Spinal cord (tissue), 10 donors: ENCODE results near the gene SAFB. TPM values are rescaled to one million over a fixed set of nuclear protein-coding genes. Genes with fewer than 3 reads are reported as not detected.
"Not testable (repeated sequence)": the region's sequence is repeated elsewhere in the genome, so short reads cannot be mapped to it uniquely, and the experiment has no call there.

ENCODE experiments used
- DNase-seq, 6 donors: peaks; one replicate each; pipeline versions ENCODE4 v3.0.0 to v3.0.0-alpha.2; 2013 to 2015; ENCODE audit warnings: low spot score in 6 of 6, low read depth in 4 of 6
- H3K27ac ChIP-seq: one replicate; pipeline ENCODE4 v1.5.1; 2013; ENCODE audit warnings: low read depth, low read length, control low read depth
- H3K27me3 ChIP-seq: one replicate; pipeline ENCODE4 v1.6.1; 2013; ENCODE audit warnings: low read length; ENCODE audit not compliant: control insufficient read depth, insufficient read depth
- H3K36me3 ChIP-seq: one replicate; pipeline ENCODE4 v1.6.1; 2013; ENCODE audit warnings: low read length; ENCODE audit not compliant: control insufficient read depth, insufficient read depth
- H3K4me1 ChIP-seq: one replicate; pipeline ENCODE4 v1.6.1; 2013; ENCODE audit warnings: low read length; ENCODE audit not compliant: control insufficient read depth, insufficient read depth
- H3K4me3 ChIP-seq: one replicate; pipeline ENCODE4 v1.5.1; 2013; ENCODE audit warnings: low read depth, low read length, control low read depth
- H3K9me3 ChIP-seq: one replicate; pipeline ENCODE4 v1.6.1; 2013; ENCODE audit warnings: low read length; ENCODE audit not compliant: control insufficient read depth, insufficient read depth
- WGBS: methylation state at CpG from one replicate; pipeline ENCODE4 v1.1.5; 2013; ENCODE audit warnings: missing lambda C conversion rate; ENCODE audit not compliant: insufficient coverage; 5-methylcytosine and 5-hydroxymethylcytosine counted together
- polyA plus RNA-seq, 2 donors: library from polyadenylated mRNA; unstranded; fragments of 120-200 nt; gene quantifications; one replicate each; pipeline ENCODE4 v1.2.1, GENCODE V29; 2013; ENCODE audit not compliant: insufficient read length in 2 of 2
- total RNA-seq, 2 donors: library from RNA; depleted of rRNA in 1 of 2; stranded (reverse); fragments of 120-200 nt in 1 of 2; fragments of >200 nt in 1 of 2; gene quantifications; one replicate each; pipeline versions ENCODE4 v1.2.3 to v1.2.4, GENCODE V29; 2013 to 2014
- donor health status: healthy.

Gene SAFB
- total and polyA plus RNA-seq, 4 donors: 46.2 to 162 (median 99.0) TPM

DNA sequence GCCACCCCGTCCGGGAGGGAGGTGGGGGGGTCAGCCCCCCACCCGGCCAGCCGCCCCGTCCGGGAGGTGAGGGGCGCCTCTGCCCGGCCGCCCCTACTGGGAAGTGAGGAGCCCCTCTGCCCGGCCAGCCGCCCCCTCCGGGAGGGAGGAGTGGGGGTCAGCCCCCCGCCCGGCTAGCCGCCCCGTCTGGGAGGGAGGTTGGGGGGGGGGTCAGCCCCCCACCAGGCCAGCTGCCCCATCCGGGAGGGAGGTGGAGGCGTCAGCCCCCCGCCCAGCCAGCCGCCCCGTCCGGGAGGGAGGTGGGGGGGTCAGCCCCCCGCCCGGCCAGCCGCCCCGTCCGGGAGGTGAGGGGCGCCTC, 79.1 kb downstream of the SAFB start:
- H3K27ac ChIP-seq, DNase-seq, H3K4me3 ChIP-seq, H3K4me1 ChIP-seq, H3K9me3 ChIP-seq, H3K27me3 ChIP-seq: not testable (repeated sequence)
- WGBS: no CpG with 5 or more reads among the region's 28 CpGs
- H3K36me3 ChIP-seq: peaks cover 87% of the 10 kb centered on the region

DNA sequence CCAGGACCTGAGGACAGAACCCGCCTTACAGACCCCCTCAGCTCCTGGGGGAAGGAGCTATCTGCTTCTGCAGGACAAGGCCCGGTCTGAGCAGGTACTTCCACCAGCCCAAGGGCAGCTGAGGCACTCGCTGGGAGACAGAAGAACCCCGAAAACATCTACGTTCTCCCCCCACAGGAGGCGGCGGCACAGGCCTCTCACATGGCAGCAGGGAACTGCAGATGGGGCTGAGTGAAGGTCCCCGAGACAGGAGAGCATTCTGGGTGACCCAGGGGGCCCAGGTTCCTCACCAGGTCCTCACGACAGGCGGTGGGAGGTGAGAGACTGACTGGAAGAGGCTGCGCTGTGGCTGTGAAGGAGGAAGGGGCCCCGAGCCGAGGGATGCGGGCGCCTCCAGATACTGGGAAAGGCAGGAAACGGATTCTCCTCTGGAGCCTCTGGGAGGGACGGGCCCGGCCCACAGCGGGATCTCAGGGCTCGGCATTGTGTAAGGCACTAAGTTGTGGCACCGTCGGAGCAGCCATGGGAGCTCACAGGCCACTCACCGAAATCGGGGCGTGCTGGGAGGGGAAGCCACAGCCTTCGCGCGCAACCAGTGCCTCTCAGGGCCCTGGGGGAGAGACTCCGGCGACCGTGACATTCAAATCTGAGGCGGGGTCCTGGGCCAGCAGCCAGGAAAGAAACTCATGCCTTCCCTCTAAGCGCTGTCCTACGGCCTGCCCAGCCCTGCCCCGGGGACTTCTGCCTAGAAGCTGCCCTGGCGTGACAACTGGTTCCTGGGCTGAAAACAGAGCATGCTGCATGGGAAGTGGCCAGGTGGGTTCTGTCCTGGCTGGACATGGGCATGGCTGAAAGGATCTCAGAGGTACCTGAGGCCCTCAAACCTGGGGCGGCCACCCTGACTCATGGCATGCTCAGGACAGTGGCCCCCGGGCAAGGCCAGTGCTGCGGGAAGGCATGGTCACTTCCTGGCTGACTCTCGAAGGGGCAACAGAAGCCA, 81.2 kb downstream of the SAFB start:
- WGBS: 97% methylated on average over 37 of the region's 40 CpGs
- no peak overlapping the region for H3K27ac ChIP-seq
- no peak for DNase-seq

DNA sequence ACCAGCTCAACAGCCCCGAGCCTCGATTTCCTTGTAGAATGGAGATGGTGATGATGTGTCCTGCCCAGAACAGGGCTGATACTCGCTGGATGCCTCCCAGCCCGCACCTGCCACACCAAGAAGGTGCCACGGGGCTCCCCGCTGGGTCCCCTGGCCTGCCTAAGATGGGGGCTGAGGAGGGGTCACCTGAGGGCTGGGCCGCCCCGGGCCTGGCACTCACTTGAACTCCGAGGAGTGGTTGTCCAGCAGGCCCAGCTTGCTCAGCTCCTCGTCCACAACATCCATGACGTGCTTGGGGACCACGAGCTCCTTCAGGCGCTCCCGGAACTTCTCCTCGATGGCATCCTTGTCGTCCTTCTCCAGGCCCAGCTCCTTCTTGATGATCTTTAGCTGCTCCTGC, 82.7 kb downstream of the SAFB start:
- H3K36me3 ChIP-seq: peaks cover 86% of the 10 kb centered on the region
- no peak for DNase-seq
- H3K27ac ChIP-seq: no peak overlapping the region
- no peaks in the 10 kb centered on the region for H3K27me3 ChIP-seq
- H3K4me3 ChIP-seq: no peak overlapping the region
- no peaks in the 10 kb centered on the region for H3K4me1 ChIP-seq
- H3K9me3 ChIP-seq: no peaks in the 10 kb centered on the region
- 91% methylated on average over 16 of the region's 16 CpGs for whole genome bisulfite sequencing

More for the DNA sequence above, 81.2 kb downstream of the SAFB start:
- Histone ChIP-seq H3K9me3 (no peaks in the 10 kb centered on the region), H3K27me3 (no peaks in the 10 kb centered on the region), H3K4me3 (no peak overlapping the region), H3K4me1 (no peaks in the 10 kb centered on the region), H3K36me3 (peaks cover 87% of the 10 kb centered on the region)

DNA sequence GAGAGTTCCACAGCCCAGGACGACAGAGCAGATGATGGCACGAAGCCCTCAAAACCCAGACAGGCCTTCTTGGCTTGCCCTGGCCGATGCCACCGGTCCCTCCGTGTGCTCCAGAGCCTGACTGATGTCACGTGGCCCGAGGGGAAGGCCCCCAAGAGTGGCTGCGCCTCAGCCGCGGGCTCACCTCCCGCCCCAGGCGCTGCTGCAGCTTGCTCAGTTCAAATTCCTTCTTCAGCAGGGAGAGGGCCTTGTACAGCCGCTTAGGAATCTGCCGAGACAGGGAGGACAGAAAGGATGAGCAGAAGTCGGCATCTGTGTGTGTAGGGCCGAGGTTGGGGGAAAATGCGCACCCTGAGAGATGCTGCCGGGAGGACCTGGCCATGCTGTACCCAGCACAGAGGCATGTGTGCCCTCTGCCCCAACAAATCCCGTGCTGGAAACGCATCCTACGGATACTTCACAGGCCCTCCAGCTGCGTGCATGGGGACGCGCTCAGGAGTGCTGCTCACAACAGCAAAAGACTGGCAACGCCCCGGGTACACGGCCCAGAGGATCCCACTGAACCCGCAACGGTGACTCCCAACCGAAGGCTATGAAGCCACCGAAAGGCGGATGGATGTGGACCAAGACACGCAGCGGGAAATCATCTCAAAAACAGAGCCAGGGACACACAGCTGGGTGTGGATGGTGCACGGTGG, 84.1 kb downstream of the SAFB start:
- Histone ChIP-seq H3K4me3 (no peak overlapping the region), H3K27ac (no peak overlapping the region), H3K9me3 (no peaks in the 10 kb centered on the region), H3K36me3 (peaks cover 88% of the 10 kb centered on the region), H3K27me3 (no peaks in the 10 kb centered on the region), H3K4me1 (no peaks in the 10 kb centered on the region)
- WGBS: 96% methylated on average over 35 of the region's 35 CpGs
- no peak for DNase-seq

DNA sequence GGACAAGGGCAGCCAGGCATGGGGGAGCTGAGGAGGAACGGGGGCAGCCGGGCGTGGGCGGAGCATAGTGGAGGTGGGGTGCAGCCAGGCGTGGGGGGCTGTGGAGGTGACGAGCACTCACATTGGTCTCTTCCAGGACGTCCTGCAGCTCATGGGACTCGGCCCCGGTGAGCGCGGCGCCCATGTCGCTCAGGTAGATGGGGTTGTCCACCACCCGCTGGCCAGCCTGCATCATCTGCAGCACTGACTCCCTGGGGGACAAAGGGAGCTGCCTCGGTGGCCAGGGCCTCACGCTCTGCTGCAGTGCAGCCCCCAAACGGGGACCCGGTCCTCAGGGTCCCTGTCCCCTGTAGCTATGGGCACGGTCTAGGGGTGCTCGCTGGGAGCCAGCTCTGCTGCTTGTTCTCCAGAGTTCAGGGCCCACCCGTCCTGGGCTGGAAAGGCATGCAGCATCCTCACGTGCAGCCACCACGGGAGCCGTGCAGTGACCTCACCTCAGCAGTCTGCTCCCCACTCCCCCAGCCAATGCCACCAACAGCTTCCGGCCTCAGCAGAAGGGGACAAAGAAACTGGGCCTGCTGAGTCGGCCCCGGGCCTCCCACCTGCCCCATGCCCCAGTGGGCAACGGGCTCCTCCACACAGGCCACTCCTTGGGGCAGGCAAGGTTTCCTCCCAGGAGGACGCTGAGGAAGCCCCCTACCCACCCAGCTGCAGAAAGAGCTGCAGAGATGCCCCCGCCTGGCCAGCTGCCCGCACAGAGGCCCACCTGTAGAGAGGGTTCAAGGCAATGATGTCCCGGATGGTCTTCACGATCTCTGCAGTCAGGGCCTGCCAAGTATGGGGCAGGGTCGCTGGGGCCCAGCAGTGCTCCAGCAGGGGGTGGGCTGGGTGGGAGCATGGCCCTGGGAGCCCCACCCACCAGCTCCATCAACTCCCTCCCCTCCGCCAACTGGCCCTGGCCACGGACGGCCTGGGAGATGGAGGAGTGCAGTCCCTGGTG, 85.0 kb downstream of the SAFB start:
- Histone ChIP-seq H3K27me3 (no peaks in the 10 kb centered on the region), H3K4me3 (no peak overlapping the region), H3K36me3 (peaks cover 97% of the 10 kb centered on the region), H3K27ac (no peak overlapping the region), H3K4me1 (no peaks in the 10 kb centered on the region), H3K9me3 (no peaks in the 10 kb centered on the region)
- no peak for DNase-seq
- 96% methylated on average over 32 of the region's 37 CpGs for WGBS

DNA sequence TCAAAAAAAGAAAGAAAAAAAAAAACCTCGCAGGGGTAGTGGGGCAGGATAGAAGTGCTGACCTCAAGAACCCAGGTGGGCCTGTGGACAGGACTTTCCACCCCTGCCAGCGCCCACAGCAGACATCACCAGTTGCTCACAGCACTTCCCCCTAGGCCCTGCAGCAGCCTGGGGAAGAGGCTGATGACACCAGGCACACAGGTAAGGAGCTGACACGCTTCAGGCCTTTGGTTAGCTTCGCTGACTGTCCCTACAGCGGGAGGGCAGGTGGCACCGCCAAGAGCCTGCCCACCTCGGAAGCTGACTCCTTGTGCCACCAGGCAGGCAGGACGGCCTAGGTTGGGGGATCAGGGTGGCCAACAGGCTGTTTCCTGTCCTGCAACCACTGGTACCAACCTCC, 88.1 kb downstream of the SAFB start:
- no peak overlapping the region for H3K4me3 ChIP-seq
- no peak overlapping the region for H3K27ac ChIP-seq
- no peaks in the 10 kb centered on the region for H3K9me3 ChIP-seq
- no peaks in the 10 kb centered on the region for H3K27me3 ChIP-seq
- 97% methylated on average over 7 of the region's 8 CpGs for WGBS
- H3K4me1 ChIP-seq: no peaks in the 10 kb centered on the region
- H3K36me3 ChIP-seq: peaks cover 74% of the 10 kb centered on the region
- no peak for DNase-seq

DNA sequence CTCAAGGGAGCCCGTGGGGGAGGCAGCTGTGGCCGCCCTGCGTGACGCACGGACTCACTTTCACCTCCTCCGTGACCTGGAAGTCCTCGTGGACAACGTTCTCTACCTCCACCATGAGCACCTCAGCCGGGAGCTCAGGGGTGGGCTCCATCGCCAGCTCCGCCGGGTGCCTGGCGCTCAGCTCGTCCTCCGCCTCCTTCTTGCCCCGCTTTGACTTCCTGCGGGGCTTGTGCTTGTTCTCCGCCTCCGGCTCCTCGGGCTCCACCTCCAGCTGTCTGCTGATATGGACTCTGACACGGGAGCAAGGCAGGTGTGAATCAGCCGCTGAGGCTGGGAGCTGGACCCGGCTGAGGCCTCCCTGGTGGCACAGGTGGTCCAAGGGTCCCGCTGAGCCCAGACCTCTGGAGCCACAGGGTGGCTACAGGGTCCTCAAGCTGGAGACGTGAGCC, 88.9 kb downstream of the SAFB start:
- DNase-seq: no peak
- Histone ChIP-seq H3K4me3 (no peak overlapping the region), H3K4me1 (no peaks in the 10 kb centered on the region), H3K9me3 (no peaks in the 10 kb centered on the region), H3K36me3 (peaks cover 67% of the 10 kb centered on the region), H3K27me3 (no peaks in the 10 kb centered on the region), H3K27ac (no peak overlapping the region)
- 92% methylated on average over 25 of the region's 25 CpGs for WGBS

DNA sequence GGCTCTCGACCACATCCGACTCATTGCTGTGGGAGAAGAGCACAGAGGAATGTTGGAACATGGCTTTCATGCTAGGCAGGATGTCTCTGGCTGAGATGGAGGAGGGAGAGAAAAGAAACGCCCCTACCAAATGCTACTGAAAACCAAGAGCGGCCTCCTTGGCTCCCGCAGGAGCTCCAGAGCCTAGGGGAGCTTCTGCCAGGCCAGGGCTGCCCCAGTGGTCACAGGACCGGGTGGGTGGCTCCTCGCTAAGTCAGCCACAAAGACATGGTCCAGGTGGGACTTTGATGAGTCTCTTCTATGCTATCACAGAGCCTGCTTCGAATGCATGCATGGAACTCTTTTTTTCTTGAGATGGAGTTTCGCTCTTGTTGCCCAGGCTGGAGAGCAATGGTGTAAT, 90.3 kb downstream of the SAFB start:
- WGBS: 94% methylated on average over 8 of the region's 9 CpGs
- Histone ChIP-seq H3K27me3 (no peaks in the 10 kb centered on the region), H3K9me3 (no peaks in the 10 kb centered on the region), H3K4me3 (no peak overlapping the region), H3K27ac (no peak overlapping the region), H3K4me1 (peaks cover 8% of the 10 kb centered on the region), H3K36me3 (peaks cover 63% of the 10 kb centered on the region)
- no peak for DNase-seq

DNA sequence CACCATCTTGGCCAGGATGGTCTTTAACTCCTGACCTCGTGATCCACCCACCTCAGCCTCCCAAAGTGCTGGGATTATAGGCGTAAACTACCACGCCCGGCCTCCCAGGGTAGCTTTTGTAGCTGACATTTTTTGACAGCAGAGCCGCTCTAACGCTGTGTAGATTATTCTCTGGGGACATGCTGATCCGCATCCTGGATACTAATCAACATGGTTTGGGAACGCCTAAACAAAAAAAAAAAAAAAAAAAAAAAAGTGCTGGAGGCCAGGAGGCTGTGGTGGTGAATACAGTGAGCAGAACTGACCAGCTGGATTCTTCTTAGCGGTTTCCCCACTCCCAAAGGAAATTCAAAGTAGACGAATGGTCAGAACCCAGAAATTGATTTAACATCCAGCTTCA, 91.9 kb downstream of the SAFB start:
- Histone ChIP-seq H3K27ac (no peak overlapping the region), H3K4me1 (peaks cover 21% of the 10 kb centered on the region), H3K4me3 (no peak overlapping the region), H3K27me3 (no peaks in the 10 kb centered on the region), H3K9me3 (no peaks in the 10 kb centered on the region), H3K36me3 (peaks cover 50% of the 10 kb centered on the region)
- WGBS: 88% methylated on average over 7 of the region's 10 CpGs
- no peak for DNase-seq
